ENCODE data around the gene RRAD. TPM values are rescaled to one million over a fixed set of nuclear protein-coding genes. Genes with fewer than 3 reads are reported as not detected.
"Not testable (repeated sequence)": the region's sequence is repeated elsewhere in the genome, so short reads cannot be mapped to it uniquely, and the experiment has no call there.

The RRAD gene
- polyA plus RNA-seq, 12 donors: 2.8 to 15.8 (median 4.8) TPM; not detected in 1

- DNase-seq: no peak
These were observed 23.7 kb downstream of the RRAD start for GRCh38 chr16:66901626-66902025.

GRCh38 chr16:66900721-66901441 lies 24.5 kb downstream of the RRAD start:
- DNase-seq: no peak

- no peak for DNase-seq
These were observed 25.2 kb downstream of the RRAD start for GRCh38 chr16:66899945-66900710.

GRCh38 chr16:66899310-66899944 lies 25.9 kb downstream of the RRAD start:
- no peak for DNase-seq

- DNase-seq: no peak
These were observed 26.4 kb downstream of the RRAD start for GRCh38 chr16:66898933-66899309.

GRCh38 chr16:66898207-66898606 lies 27.1 kb downstream of the RRAD start:
- no peak for DNase-seq

GRCh38 chr16:66896682-66897081 lies 28.7 kb downstream of the RRAD start:
- not testable (repeated sequence) for DNase-seq

GRCh38 chr16:66895999-66896398 lies 29.3 kb downstream of the RRAD start:
- no peak for DNase-seq

- DNase-seq: no peak
These were observed 29.7 kb downstream of the RRAD start for GRCh38 chr16:66895689-66895979.

- peak; percentile 76 for DNase-seq
These were observed 30.2 kb downstream of the RRAD start for GRCh38 chr16:66894948-66895688.

GRCh38 chr16:66894055-66894454 lies 31.3 kb downstream of the RRAD start:
- no peak for DNase-seq

GRCh38 chr16:66891797-66892196 lies 33.5 kb downstream of the RRAD start:
- no peak for DNase-seq

GRCh38 chr16:66891360-66891759 lies 34.0 kb downstream of the RRAD start:
- DNase-seq: no peak

GRCh38 chr16:66890799-66891198 lies 34.5 kb downstream of the RRAD start:
- DNase-seq: no peak

- no peak for DNase-seq
These were observed 35.7 kb downstream of the RRAD start for GRCh38 chr16:66889622-66890021.

- no peak for DNase-seq
These were observed 36.4 kb downstream of the RRAD start for GRCh38 chr16:66888647-66889615.

GRCh38 chr16:66886914-66887313 lies 38.4 kb downstream of the RRAD start:
- no peak for DNase-seq

- no peak for DNase-seq
These were observed 39.0 kb downstream of the RRAD start for GRCh38 chr16:66886321-66886720.

GRCh38 chr16:66885491-66885890 lies 39.8 kb downstream of the RRAD start:
- DNase-seq: no peak

GRCh38 chr16:66882702-66883101 lies 42.6 kb downstream of the RRAD start:
- DNase-seq: no peak

- DNase-seq: no peak
These were observed 43.3 kb downstream of the RRAD start for GRCh38 chr16:66881964-66882508.

All from muscle of arm (tissue), 12 donors.